ENCODE measurements around the gene INF2.

DNA sequence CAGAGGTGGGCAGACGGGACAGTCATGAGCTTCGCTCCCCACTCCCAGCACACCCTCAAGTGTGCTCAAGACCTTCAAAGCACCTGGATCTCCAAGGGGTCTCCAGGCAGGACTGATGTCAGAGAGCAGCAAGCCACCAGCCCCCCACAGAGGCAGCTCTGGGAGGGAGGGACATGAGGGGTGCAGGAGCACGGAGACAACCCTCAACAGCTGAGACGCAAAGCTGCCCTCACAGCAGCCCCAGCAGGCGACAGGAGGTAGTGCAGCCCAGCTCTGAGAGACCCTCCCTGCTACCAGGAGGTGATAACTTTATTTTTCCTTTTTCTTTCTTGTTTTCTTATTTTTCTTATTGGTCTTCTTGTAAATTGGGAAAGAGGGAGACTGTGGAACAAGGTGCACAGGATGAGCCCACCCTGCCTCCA, 81.4 kb downstream of the INF2 start:
- TF ChIP-seq POLR2AphosphoS5 (IDR thresholded peaks at IDR 0.05; ENCODE audit: low read depth, low read length), result no peak
- TF ChIP-seq TAF1 (IDR thresholded peaks at IDR 0.05; ENCODE audit: low read depth, low read length), result no peak
- TF ChIP-seq PAX5 (IDR thresholded peaks at IDR 0.05; ENCODE audit: insufficient read depth, low read length, severe bottlenecking), result no peak
- no peak for TF ChIP-seq POLR2A (IDR thresholded peaks at IDR 0.05; ENCODE audit: low read depth, low read length)
- TF ChIP-seq POU2F2 (IDR thresholded peaks at IDR 0.05; ENCODE audit: low read depth, low read length), result no peak
